Stimulated activated naive CD8-positive, alpha-beta T cell treated with anti-CD3 and anti-CD28 coated beads, Interleukin-15, amount 100 ng/mL, for 72 hours (primary cell): ENCODE data around the gene WASL.
"Not testable (repeated sequence)": the region's sequence is repeated elsewhere in the genome, so short reads cannot be mapped to it uniquely, and the experiment has no call there.

Experiments
- ATAC-seq: fragments of 150-1000 bp; cut with Tn5 transposase; 2 replicates; pipeline ENCODE4 v1.10.0; 2021; ENCODE audit warnings: mild to moderate bottlenecking, moderate library complexity
- DNase-seq, 2 donors: peaks; one replicate each; pipeline ENCODE4 v3.0.0; 2021 to 2022
- H3K27ac Mint-ChIP-seq, 2 donors: one replicate each; pipeline ENCODE4 v1.8.0; 2022; ENCODE audit warnings: mild to moderate bottlenecking in 2 of 2, mixed read lengths in 2 of 2, moderate library complexity in 2 of 2
- H3K27me3 Mint-ChIP-seq: one replicate; pipeline ENCODE4 v1.8.0; 2022; ENCODE audit warnings: mixed read lengths
- H3K4me1 Mint-ChIP-seq: one replicate; pipeline ENCODE4 v1.8.0; 2022; ENCODE audit warnings: mild to moderate bottlenecking, mixed read lengths
- H3K4me3 Mint-ChIP-seq, 2 donors: one replicate each; pipeline ENCODE4 v1.8.0; 2022; ENCODE audit warnings: mild to moderate bottlenecking in 2 of 2, mixed read lengths in 2 of 2, moderate library complexity in 1 of 2
- H3K9me3 Mint-ChIP-seq, 2 donors: one replicate each; pipeline ENCODE4 v1.8.0; 2022; ENCODE audit warnings: mixed read lengths in 2 of 2

WASL gene

DNA sequence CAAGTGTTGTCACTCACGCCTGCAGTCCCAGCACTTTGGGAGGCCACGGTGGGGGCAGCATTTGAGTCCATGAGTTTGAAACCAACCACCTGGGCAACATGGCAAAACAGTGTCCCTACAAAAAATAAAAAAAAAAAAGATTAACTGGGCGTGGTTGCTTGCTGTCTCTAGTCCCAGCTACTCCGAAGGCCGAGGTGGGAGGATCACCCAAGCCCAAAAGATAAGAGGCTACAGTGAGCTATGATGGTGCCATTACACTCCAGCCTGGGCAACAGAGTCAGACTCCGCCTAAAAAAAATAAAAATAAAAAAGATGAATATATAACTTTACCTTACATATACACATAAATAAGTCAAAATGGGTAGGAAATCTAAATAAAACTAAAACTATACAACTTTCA is 95.6 kb downstream of the WASL start:
- no peak overlapping the region for H3K27ac Mint-ChIP-seq
- H3K4me1 Mint-ChIP-seq: no peaks in the 10 kb centered on the region
- no peak overlapping the region for H3K4me3 Mint-ChIP-seq
- ATAC-seq: no peak
- no peak for DNase-seq
- H3K9me3 Mint-ChIP-seq: no peaks in the 10 kb centered on the region
- H3K27me3 Mint-ChIP-seq: peaks cover 10% of the 10 kb centered on the region

- Mint-ChIP-seq H3K4me3 (no peak overlapping the region), H3K4me1 (no peaks in the 10 kb centered on the region), H3K27ac (no peak overlapping the region), H3K9me3 (no peaks in the 10 kb centered on the region), H3K27me3 (peaks cover 8% of the 10 kb centered on the region)
- DNase-seq (no peak), ATAC-seq (no peak)
Observed at GRCh38 chr7:123652406-123652805, 96.4 kb downstream of the WASL start.

DNA sequence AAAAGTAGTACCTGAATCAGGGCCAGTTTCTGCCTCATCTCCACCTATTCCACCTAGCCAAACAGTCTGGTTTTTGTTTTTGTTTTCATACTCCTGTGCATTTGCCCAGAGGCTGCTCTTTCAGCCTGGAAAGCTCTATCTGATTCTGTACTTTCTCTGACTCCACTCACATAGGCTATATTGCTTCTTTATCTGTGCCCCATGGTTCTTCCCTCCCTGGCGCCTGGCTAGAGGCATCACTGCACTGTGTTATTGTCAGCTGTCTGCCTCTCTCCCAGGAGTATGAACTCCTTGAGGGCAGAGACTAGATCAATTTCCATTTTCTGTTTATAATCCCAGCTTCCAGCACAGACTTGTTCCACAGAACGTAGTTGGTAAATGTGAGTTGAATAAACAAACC is 98.2 kb downstream of the WASL start:
- H3K4me3 Mint-ChIP-seq: no peak overlapping the region
- no peaks in the 10 kb centered on the region for H3K4me1 Mint-ChIP-seq
- H3K27ac Mint-ChIP-seq: no peak overlapping the region
- no peaks in the 10 kb centered on the region for H3K9me3 Mint-ChIP-seq
- DNase-seq (no peak), ATAC-seq (no peak)
- H3K27me3 Mint-ChIP-seq: peaks cover 10% of the 10 kb centered on the region

- no peak for ATAC-seq
- Mint-ChIP-seq H3K4me1 (no peaks in the 10 kb centered on the region), H3K9me3 (no peaks in the 10 kb centered on the region), H3K4me3 (no peak overlapping the region), H3K27me3 (peaks cover 7% of the 10 kb centered on the region), H3K27ac (no peak overlapping the region)
- no peak for DNase-seq
Observed at GRCh38 chr7:123649964-123650363, 98.8 kb downstream of the WASL start.

DNA sequence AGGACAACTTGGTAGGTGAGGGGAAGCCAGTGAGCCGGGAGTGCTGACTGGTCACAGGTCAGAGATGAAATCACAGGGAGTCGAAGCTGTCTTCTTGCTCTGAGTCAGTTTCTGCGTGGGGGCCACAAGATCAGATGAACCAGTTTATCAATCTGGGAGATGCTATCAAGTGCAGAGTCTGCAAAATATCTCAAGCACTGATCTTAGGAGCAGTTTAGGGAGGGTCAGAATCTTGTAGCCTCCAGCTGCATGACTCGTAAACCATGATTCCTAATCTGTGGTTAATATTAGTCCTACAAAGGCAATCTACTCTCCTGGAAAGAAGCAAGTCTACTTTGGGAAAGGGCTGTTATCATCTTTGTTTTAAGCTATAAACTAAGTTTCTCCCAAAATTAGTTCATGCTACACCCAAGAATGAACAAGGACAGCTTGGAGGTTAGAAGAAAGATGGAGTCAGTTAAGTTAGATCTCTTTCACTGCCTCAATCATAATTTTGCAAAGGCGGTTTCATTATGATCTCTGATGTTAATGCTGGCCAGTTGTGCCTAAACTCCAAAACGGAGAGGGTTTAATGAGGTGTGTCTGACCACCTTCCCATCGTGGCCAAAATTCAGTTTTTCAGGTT is 101.6 kb downstream of the WASL start:
- ATAC-seq (no peak), DNase-seq (no peak)
- no peak overlapping the region for H3K27ac Mint-ChIP-seq
- H3K9me3 Mint-ChIP-seq: no peaks in the 10 kb centered on the region
- H3K27me3 Mint-ChIP-seq: peaks cover 31% of the 10 kb centered on the region
- H3K4me1 Mint-ChIP-seq: no peaks in the 10 kb centered on the region
- no peak overlapping the region for H3K4me3 Mint-ChIP-seq

- H3K9me3 Mint-ChIP-seq: no peaks in the 10 kb centered on the region
- H3K27ac Mint-ChIP-seq: no peak overlapping the region
- H3K4me1 Mint-ChIP-seq: no peaks in the 10 kb centered on the region
- ATAC-seq: no peak
- no peak for DNase-seq
- H3K4me3 Mint-ChIP-seq: no peak overlapping the region
- H3K27me3 Mint-ChIP-seq: peaks cover 44% of the 10 kb centered on the region
Observed at GRCh38 chr7:123645516-123645915, 103.3 kb downstream of the WASL start.

- no peak for ATAC-seq
- no peak for DNase-seq
- no peak overlapping the region for H3K4me3 Mint-ChIP-seq
- H3K27me3 Mint-ChIP-seq: peaks cover 46% of the 10 kb centered on the region
- H3K27ac Mint-ChIP-seq: no peak overlapping the region
- H3K9me3 Mint-ChIP-seq: no peaks in the 10 kb centered on the region
- H3K4me1 Mint-ChIP-seq: no peaks in the 10 kb centered on the region
Observed at GRCh38 chr7:123643495-123644441, 105.0 kb downstream of the WASL start.

DNA sequence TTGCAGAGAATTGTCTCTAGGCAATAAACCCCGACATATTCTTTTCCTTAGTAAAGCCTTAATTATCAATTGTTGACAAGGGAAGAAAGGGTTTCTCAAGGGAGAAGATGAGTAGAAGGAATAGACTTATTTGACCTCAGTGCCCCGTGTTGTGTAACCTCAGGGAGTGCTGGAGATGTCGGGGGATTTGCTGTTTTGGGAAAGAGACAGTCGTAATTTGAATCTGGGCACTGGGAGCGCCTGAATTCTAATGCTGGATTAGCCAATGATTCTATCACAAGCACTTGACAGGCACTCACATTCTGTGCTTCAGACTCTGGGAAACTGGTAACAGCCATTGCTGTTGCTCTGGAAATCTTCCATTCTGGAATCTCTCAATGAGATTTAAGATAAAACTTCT is 106.9 kb downstream of the WASL start:
- no peak overlapping the region for H3K27ac Mint-ChIP-seq
- no peaks in the 10 kb centered on the region for H3K4me1 Mint-ChIP-seq
- ATAC-seq: no peak
- no peak for DNase-seq
- no peak overlapping the region for H3K4me3 Mint-ChIP-seq
- H3K27me3 Mint-ChIP-seq: peaks cover 61% of the 10 kb centered on the region
- H3K9me3 Mint-ChIP-seq: no peaks in the 10 kb centered on the region

GRCh38 chr7:123640583-123640982 is 108.2 kb downstream of the WASL start:
- Mint-ChIP-seq H3K4me3 (no peak overlapping the region), H3K4me1 (no peaks in the 10 kb centered on the region), H3K27ac (no peak overlapping the region), H3K9me3 (no peaks in the 10 kb centered on the region), H3K27me3 (peaks cover 57% of the 10 kb centered on the region)
- ATAC-seq: no peak
- no peak for DNase-seq

- peaks cover 57% of the 10 kb centered on the region for H3K27me3 Mint-ChIP-seq
- no peaks in the 10 kb centered on the region for H3K9me3 Mint-ChIP-seq
- DNase-seq (no peak), ATAC-seq (no peak)
- H3K4me1 Mint-ChIP-seq: no peaks in the 10 kb centered on the region
- H3K27ac Mint-ChIP-seq: no peak overlapping the region
- H3K4me3 Mint-ChIP-seq: no peak overlapping the region
Observed at GRCh38 chr7:123639631-123640030, 109.2 kb downstream of the WASL start.

DNA sequence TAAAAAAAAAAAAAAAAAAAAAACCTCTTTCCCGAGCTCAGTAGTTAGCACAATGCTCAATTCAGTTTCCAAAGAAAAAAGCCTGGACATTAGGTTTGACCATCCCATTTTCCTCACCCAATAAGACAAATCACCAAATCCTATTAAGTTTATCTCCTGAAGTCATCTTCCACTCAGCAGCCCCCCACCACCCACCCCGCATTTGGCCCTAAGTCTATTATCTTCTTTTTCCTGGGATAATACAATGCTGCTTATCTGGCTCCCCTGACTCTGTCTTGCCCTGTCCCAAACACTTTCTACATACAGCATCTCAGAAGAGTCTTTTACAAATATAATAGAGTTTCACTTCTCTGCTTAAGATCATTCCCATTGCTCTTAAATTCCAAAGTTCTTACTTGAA is 110.9 kb downstream of the WASL start:
- Mint-ChIP-seq H3K9me3 (no peaks in the 10 kb centered on the region), H3K4me3 (no peak overlapping the region), H3K27ac (peak overlapping the region in 1 of 2 donors; percentile 30), H3K27me3 (peaks cover 41% of the 10 kb centered on the region), H3K4me1 (no peaks in the 10 kb centered on the region)
- ATAC-seq (no peak), DNase-seq (no peak)

GRCh38 chr7:123637203-123637602 is 111.6 kb downstream of the WASL start:
- ATAC-seq (no peak), DNase-seq (no peak)
- Mint-ChIP-seq H3K4me1 (no peaks in the 10 kb centered on the region), H3K9me3 (no peaks in the 10 kb centered on the region), H3K27me3 (peaks cover 36% of the 10 kb centered on the region), H3K27ac (no peak overlapping the region), H3K4me3 (no peak overlapping the region)

DNA sequence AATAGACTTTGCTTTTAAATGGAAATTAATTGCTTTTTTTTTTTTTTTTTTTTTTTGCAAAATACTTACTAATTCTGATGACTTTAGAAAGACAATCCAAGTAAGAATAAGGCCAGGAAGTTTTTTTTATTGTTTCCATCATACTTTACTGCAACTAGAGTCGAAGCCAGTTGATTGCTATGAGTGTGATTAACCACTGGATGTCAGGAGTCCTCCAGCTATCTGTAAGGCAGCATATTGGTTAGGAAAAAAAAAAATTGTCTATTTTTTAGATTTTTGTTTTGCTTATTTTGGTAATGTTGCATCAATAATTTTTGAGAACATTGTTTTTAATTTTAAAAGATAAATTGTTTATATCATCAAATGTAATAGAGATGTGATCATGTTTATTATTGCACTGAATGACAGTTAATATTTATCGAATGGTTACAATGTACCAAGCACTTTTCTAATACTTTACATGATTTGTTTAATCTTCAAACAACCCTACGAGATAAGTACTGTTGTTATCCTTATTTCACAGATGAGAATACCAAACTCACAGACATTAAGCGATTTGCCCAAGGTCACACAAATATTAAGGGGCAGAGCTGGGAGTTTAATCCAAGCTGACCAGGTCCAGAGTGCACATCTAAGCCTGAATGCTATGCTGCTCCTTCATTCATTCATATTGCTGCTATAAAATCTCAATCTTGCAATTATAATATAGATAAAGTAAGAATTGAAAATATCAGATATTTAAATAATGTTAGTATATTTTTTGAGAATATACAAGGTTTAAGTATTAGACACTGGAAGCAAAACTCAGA is 113.0 kb downstream of the WASL start:
- Mint-ChIP-seq H3K9me3 (no peaks in the 10 kb centered on the region), H3K4me3 (no peak overlapping the region), H3K27ac (no peak overlapping the region), H3K27me3 (peaks cover 34% of the 10 kb centered on the region), H3K4me1 (no peaks in the 10 kb centered on the region)
- ATAC-seq (no peak), DNase-seq (no peak)

GRCh38 chr7:123634011-123634573 is 114.7 kb downstream of the WASL start:
- not testable (repeated sequence) for ATAC-seq, H3K4me3 Mint-ChIP-seq, H3K27ac Mint-ChIP-seq, H3K4me1 Mint-ChIP-seq, H3K9me3 Mint-ChIP-seq, DNase-seq
- H3K27me3 Mint-ChIP-seq: peaks cover 31% of the 10 kb centered on the region

- no peaks in the 10 kb centered on the region for H3K4me1 Mint-ChIP-seq
Observed at GRCh38 chr7:123633553-123633952, 115.2 kb downstream of the WASL start.

More at GRCh38 chr7:123633553-123633952, 115.2 kb downstream of the WASL start:
- ATAC-seq (no peak), DNase-seq (no peak)
- peaks cover 27% of the 10 kb centered on the region for H3K27me3 Mint-ChIP-seq
- no peak overlapping the region for H3K27ac Mint-ChIP-seq
- H3K9me3 Mint-ChIP-seq: no peaks in the 10 kb centered on the region
- no peak overlapping the region for H3K4me3 Mint-ChIP-seq
